ENCODE measurements around the gene WDFY4.

The WDFY4 gene

DNA sequence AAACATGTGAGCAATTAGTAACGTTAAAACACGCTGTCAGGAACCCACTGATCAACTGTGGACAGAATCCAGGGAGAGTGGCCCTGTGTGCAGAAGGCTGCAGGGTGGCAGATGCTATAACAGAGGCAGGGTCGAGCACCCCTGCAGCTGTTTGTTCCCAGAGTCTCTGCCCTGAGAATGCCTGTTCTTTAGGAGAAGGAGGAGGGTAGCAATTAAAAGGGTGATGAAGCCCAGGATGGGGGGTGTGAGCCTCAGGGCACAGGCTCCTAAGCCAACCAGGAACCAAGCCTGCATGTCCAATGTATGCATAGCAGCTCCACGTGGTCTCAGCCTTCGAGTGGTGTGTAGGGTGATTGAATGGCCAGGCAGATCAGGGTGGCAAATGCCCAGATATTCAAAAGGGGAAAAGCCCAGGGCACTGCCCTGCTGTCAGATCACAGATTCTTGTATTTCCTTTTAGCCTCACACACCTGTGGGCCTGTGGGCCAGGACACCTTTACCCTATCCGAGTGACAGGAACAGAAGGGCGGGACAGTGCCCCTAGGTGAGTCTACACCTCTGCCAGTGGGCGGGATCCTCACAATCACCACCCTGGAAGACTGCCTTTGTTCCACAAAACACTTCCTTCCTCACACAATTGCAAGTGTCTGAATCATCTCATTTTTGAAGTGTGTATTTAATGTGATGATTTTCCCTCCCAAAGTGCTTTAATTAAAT, 7.3 kb downstream of the WDFY4 start:
- no peak for DNase-seq (ENCODE audit: low spot score in 2 of 2)
- Histone ChIP-seq H3K4me1 (no peaks in the 10 kb centered on the region), H3K9me3 (no peaks in the 10 kb centered on the region), H3K27me3 (ENCODE audit: low read depth) (no peaks in the 10 kb centered on the region), H3K36me3 (replicated peaks) (no peaks in the 10 kb centered on the region), H3K4me3 (no peak overlapping the region)
- in situ Hi-C loops (cut with MboI; ENCODE audit: low sequenced_read_pairs), result no loop called here

DNA sequence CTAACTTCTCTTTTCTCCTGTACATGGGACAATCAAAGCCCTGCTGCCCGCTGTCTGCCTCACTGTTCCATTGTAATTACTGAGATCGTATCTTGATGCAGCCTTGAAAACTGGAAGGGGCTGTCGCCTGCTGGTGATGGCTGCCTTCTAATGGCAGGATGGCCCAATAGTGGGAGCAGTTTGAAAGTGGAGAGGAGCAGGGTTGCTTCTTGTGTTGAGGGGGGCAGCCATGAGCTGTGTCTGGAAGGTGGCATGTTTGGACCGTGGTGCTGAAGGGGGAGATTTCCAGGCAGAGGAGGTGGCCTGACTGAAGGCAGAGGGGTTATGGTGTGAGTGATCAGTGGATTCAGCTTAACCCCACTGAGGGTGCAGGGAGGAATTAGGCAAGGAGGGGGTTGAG, 8.1 kb downstream of the WDFY4 start:
- no peak for DNase-seq (ENCODE audit: low spot score in 2 of 2)
- Histone ChIP-seq H3K36me3 (replicated peaks) (no peaks in the 10 kb centered on the region), H3K9me3 (no peaks in the 10 kb centered on the region), H3K4me3 (no peak overlapping the region), H3K4me1 (no peaks in the 10 kb centered on the region), H3K27me3 (ENCODE audit: low read depth) (no peaks in the 10 kb centered on the region)
- in situ Hi-C loops (cut with MboI; ENCODE audit: low sequenced_read_pairs), result no loop called here

DNA sequence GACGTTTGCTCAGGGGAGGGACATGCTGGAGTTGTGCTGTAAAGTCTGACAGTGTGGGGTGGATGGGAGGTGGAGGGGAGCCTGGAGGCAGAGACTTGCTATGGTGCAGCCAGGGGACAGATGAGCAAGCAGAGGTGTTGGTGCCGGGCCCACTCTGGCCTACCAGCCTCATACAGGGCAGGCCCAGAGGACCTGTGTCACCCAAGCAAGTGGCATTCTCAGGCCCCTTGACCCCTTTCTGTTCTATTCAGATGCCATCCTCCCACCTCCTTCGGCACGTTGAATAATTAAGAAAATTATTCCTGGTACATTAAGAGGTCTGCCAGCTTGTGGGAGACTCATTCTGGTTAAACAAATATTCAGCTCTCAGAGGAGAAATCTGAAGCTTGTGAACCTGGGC, 8.5 kb downstream of the WDFY4 start:
- in situ Hi-C loops (cut with MboI; ENCODE audit: low sequenced_read_pairs), result no loop called here
- Histone ChIP-seq H3K9me3 (no peaks in the 10 kb centered on the region), H3K27me3 (ENCODE audit: low read depth) (no peaks in the 10 kb centered on the region), H3K36me3 (replicated peaks) (no peaks in the 10 kb centered on the region), H3K4me3 (no peak overlapping the region), H3K4me1 (no peaks in the 10 kb centered on the region)
- no peak for DNase-seq (ENCODE audit: low spot score in 2 of 2)

DNA sequence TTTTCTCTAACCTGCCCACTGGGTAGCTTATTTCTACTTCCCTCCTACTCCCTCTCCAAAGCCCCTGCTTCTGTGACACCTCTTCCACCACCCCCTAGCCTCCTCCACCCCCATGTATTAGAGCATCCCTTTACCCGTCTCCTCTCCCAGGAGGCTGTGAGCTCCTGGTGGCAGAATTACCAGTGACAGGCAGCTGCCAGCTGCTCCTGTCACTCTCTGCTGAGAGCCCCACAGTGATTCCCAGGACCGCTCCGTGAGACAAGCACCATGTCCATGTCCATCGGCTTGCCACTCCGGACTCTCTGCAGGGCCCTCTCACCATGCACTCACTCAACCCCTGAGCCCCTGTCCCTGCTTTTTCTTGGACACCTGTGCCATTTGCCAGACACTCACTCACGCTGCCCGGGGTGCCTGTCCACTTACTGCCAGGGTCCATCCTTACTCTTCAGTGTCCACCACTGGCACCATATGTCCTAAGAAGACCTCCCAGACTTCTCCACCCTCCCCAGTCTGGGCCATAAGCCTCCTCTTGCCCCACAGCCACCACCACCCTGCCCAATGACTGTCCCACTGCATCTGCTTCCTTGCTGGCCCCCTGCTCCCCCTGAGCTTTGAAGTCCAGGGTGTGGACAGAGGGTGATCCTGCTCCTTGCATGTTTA, 9.8 kb downstream of the WDFY4 start:
- no peak overlapping the region for H3K4me3 ChIP-seq
- no peaks in the 10 kb centered on the region for H3K9me3 ChIP-seq
- no peaks in the 10 kb centered on the region for H3K27me3 ChIP-seq (ENCODE audit: low read depth)
- H3K4me1 ChIP-seq, result no peaks in the 10 kb centered on the region
- DNase-seq (ENCODE audit: low spot score in 2 of 2), result no peak
- H3K36me3 ChIP-seq (replicated peaks), result no peaks in the 10 kb centered on the region
- in situ Hi-C loops (cut with MboI; ENCODE audit: low sequenced_read_pairs), result no loop called here

DNA sequence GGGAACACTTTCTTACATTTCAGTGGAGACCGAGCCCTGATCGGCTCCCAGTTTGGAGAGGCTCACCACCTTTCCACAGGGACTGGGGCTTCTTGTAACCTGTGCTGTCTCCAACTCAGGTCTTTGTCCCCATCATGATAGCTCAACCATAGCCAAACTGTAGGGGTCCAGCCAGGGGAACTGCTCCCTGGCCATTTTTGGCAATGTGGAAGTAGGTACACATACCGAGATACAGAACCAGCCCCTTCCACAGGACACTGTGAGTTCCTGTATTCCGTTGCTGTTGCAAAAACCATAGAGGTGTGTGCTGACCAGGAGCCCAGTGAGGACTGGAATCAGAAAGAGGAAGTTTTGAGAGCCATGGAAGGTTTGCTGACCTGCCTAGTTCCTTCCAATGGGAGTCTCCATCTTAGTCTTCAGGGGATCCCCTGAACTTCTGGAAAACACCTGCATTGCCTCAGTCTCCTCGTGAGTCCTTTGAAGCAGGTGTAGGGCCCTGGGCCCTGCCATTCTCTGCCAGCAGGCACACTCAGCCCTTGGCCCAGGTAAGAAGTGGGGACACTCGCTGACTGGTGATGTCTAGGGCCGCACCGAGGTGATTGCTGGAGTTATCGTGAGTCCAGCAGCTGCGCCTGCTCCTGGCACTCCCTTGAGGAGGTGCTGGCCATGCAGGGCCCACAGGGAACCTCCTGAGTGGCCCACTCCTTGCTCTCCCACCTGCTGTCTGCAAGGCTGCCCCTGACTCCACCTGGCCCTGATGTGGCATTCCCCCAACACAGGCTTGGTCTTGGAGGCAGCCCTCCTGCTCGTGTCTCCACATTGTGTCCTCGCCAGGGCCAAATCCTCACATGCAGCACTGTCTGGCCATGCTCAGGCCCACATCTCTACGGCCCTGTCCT, 11.2 kb downstream of the WDFY4 start:
- H3K4me3 ChIP-seq, result no peak overlapping the region
- no peaks in the 10 kb centered on the region for H3K4me1 ChIP-seq

DNA sequence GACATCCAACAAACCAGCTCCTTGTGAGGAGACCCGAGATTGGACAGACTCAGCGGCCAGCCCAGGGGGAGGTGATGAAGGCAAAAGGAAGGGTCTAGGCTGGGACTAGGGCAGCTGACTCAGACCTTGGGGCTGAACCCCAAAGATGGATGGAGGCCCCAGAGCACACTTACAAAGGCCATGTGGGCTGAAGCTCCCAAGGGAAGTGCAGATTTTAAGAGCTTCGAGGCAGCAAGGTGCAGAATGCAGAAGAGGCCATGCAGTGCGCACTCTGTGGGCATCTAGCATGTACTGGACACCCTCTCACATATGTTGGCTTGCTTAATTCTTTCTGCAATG, 11.8 kb downstream of the WDFY4 start:
- in situ Hi-C loops (cut with MboI; ENCODE audit: low sequenced_read_pairs), result no loop called here
- DNase-seq (ENCODE audit: low spot score in 2 of 2), result no peak
- Histone ChIP-seq H3K9me3 (no peaks in the 10 kb centered on the region), H3K36me3 (replicated peaks) (no peaks in the 10 kb centered on the region), H3K4me3 (no peak overlapping the region), H3K4me1 (no peaks in the 10 kb centered on the region), H3K27me3 (ENCODE audit: low read depth) (no peaks in the 10 kb centered on the region)

More for the DNA sequence above, 11.2 kb downstream of the WDFY4 start:
- H3K27me3 ChIP-seq (ENCODE audit: low read depth), result no peaks in the 10 kb centered on the region
- H3K9me3 ChIP-seq, result no peaks in the 10 kb centered on the region
- no peaks in the 10 kb centered on the region for H3K36me3 ChIP-seq (replicated peaks)
- DNase-seq (ENCODE audit: low spot score in 2 of 2), result no peak
- in situ Hi-C loops (cut with MboI; ENCODE audit: low sequenced_read_pairs), result no loop called here

DNA sequence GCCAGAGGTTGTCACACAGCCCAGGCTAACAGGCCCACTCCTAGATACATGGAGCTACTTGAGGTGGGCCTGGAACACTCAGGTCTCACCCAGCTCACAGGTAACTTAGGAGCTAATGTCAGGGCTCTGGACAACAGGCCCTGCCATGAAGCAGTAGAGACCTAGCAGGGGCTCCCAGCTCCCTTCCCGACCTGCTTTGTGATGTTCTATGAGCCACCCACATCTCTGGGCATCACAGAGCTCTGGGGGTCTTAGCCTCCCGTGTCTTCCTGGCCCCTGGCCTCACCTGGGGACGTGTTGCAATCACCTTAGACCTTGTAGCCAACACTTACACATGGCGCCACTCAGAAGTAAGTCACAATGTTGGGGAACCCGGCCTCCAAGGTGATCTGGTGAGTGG, 12.4 kb downstream of the WDFY4 start:
- in situ Hi-C loops (cut with MboI; ENCODE audit: low sequenced_read_pairs), result no loop called here
- no peak for DNase-seq (ENCODE audit: low spot score in 2 of 2)
- Histone ChIP-seq H3K9me3 (no peaks in the 10 kb centered on the region), H3K27me3 (ENCODE audit: low read depth) (no peaks in the 10 kb centered on the region), H3K4me3 (no peak overlapping the region), H3K4me1 (no peaks in the 10 kb centered on the region), H3K36me3 (replicated peaks) (no peaks in the 10 kb centered on the region)

DNA sequence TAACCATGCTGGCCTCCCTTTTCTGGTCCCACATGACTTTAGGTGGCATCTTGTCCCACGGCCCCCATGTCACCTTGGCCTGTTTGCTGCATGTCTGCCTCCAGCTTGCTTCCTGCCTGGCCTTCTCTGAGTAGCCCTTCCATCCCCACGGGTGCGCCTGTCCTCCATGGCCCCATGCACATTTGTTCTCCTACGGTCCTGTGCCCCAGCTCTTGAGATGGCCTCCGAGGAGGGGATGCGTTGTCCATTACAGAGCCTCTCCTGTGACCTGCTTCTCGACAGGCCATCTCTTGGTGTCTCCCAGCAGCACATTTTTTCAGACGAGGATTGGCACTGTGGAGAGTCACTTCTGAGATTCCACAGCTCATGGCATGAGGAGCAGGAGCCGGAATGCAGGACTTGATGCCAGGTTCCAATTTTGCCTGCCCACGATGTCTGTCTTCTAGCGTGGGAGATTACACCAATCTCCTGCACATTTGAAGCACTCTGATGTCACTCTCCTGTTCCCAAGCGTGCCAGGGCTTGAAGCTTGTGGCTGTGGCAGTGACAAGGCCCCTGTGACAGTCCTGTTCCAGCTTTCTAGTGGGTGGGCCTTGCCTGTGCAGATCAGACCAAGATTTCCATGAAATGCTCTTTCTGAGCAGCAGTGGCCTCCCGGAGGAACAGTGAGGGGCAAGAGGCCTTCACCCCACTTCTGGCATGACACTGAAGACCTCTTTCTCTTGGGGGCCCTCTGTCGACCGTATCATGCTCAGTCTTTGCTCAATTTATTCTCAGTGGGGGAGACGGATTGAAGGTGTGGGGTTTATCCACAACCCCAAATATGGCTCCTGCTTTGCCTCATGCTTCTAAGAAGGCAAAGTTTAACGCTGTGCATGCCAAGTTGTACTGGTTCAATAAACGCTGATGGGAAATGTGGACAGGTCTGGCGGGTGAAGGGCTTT, 13.4 kb downstream of the WDFY4 start:
- Histone ChIP-seq H3K36me3 (replicated peaks) (no peaks in the 10 kb centered on the region), H3K4me3 (no peak overlapping the region), H3K9me3 (no peaks in the 10 kb centered on the region), H3K4me1 (no peaks in the 10 kb centered on the region), H3K27me3 (ENCODE audit: low read depth) (no peaks in the 10 kb centered on the region)
- in situ Hi-C loops (cut with MboI; ENCODE audit: low sequenced_read_pairs), result no loop called here
- no peak for DNase-seq (ENCODE audit: low spot score in 2 of 2)

DNA sequence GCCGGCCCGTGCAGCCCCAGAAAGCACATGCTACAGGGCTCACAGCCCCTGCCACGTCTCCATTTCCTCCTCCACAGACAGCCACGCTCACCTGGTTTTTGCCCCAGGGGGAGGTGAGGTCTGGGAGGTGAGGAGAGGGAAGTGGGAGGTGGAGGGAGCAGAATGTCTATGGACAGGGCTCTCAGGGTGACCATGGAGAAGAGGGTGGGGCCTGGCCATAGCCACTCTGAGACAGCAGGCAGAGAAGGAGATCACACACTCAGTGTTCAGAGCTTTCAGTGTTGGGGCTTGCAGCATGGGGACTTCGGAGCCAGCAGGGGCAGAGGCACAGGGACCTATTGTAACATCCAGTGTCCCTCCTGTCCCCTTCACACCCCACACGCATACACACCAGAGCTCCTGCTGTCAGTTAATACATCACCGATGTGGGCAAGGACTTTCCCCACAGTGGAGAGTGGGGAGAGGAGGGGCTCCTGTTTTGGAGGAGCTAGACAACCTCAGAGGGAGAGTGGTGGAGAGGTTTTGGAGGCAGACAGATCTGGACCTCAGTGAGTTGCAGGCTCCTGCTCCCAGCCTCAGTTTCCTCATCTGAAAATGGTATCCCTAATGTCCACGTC, 14.4 kb downstream of the WDFY4 start:
- DNase-seq (ENCODE audit: low spot score in 2 of 2), result no peak
- H3K36me3 ChIP-seq (replicated peaks), result no peaks in the 10 kb centered on the region
- no peaks in the 10 kb centered on the region for H3K9me3 ChIP-seq
- H3K4me1 ChIP-seq, result no peaks in the 10 kb centered on the region
- H3K4me3 ChIP-seq, result no peak overlapping the region
- H3K27me3 ChIP-seq (ENCODE audit: low read depth), result no peaks in the 10 kb centered on the region
- in situ Hi-C loops (cut with MboI; ENCODE audit: low sequenced_read_pairs), result no loop called here

DNA sequence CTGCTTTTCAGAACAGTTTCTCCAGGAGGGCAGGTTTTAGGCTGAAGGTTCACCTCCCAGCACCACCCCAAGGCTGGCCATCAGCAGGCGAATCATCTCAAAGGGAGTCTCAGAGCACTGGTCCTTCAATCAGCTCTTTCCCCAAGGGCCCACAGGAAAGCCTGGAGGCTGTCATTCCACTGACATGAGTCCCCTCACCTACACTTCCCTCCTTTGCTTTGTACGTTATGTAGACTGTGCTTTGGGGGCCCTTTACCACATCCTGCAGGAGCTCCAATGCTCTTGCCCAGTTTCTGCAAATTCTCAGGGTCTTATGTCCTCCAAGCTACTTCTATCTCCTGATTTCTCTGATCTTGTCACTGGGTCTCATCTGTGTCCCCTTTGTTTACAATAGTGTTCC, 15.4 kb downstream of the WDFY4 start:
- no peak for DNase-seq (ENCODE audit: low spot score in 2 of 2)
- in situ Hi-C loops (cut with MboI; ENCODE audit: low sequenced_read_pairs), result no loop called here
- Histone ChIP-seq H3K4me1 (no peaks in the 10 kb centered on the region), H3K36me3 (replicated peaks) (no peaks in the 10 kb centered on the region), H3K27me3 (ENCODE audit: low read depth) (no peaks in the 10 kb centered on the region), H3K4me3 (no peak overlapping the region), H3K9me3 (no peaks in the 10 kb centered on the region)

DNA sequence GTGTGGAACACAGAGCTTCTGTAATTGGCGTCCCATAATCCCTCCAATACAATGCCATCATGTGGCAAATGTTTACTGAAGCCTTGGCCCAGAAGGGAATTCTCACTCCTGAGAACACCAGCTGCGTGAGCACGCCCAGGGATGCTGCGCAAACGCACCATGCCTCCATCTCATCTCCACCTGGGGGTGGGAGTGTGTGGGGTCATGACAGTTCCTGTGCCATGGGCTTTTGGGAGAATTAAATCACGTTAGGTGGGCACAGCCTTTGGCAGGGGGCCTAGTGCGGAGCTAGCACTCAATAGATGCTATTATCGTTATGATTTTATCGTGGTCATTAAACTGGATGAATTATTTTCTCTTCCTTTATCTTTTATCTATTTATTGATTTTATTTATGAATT, 15.8 kb downstream of the WDFY4 start:
- no peaks in the 10 kb centered on the region for H3K9me3 ChIP-seq
- H3K4me1 ChIP-seq, result no peaks in the 10 kb centered on the region
- DNase-seq (ENCODE audit: low spot score in 2 of 2), result no peak
- in situ Hi-C loops (cut with MboI; ENCODE audit: low sequenced_read_pairs), result no loop called here
- no peak overlapping the region for H3K4me3 ChIP-seq
- H3K36me3 ChIP-seq (replicated peaks), result no peaks in the 10 kb centered on the region
- no peaks in the 10 kb centered on the region for H3K27me3 ChIP-seq (ENCODE audit: low read depth)

DNA sequence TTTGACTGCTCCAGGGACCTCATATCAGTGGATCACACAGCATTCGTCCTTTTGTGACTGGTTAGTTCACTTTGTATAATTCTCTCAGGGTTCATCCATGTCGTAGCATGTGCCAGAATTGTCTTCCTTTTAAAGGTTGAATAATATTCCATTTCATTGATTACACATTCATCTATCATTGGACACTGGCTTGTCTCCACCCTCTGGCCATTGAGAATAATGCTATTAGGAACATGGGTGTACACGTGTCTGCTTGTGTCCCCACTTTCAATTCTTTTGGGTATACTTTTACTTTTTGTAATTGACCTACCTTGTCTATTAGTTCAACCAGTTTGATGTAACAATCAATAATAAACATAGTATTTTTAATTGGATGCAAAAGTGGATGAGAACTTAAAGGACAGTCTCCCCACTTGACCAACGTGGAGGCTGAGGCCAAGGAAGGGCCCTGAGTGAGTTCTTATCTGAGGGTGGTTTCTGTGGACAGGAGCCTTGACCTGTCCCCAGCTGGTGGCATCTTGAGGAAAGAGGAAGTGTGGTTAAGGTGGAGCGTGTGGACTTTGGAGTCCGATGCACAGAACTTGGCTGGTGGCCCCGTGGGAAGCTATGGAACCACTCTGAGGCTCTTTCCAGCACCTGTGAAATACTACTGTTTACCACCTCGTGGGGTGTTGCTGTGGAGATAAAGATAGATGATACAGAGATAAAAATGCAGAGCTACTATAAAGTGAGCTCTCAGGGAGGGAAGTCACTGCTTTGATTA, 16.6 kb downstream of the WDFY4 start:
- Histone ChIP-seq H3K4me3 (no peak overlapping the region), H3K4me1 (no peaks in the 10 kb centered on the region), H3K9me3 (no peaks in the 10 kb centered on the region), H3K36me3 (replicated peaks) (no peaks in the 10 kb centered on the region), H3K27me3 (ENCODE audit: low read depth) (no peaks in the 10 kb centered on the region)
- DNase-seq (ENCODE audit: low spot score in 2 of 2), result no peak
- in situ Hi-C loops (cut with MboI; ENCODE audit: low sequenced_read_pairs), result no loop called here

Measured in HAP-1 (cell line).